HEK293T (cell line): Measurements from ENCODE around the gene TMSB15C.
"Not testable (repeated sequence)": the region's sequence is repeated elsewhere in the genome, so short reads cannot be mapped to it uniquely, and the experiment has no call there.

Experiments used
- ELF4 ChIP-seq: fragments of 450-650 bp; IDR thresholded peaks from 2 replicates; pipeline ENCODE4 v1.6.1; 2017; ENCODE audit warnings: antibody characterized with exemption
- FOXA1 ChIP-seq: fragments of 450-650 bp; IDR thresholded peaks from 2 replicates; pipeline ENCODE4 v1.6.1; 2016; ENCODE audit warnings: mild to moderate bottlenecking
- HDGF ChIP-seq: fragments of 450-650 bp; IDR thresholded peaks from 2 replicates; pipeline ENCODE4 v1.6.1; 2017; ENCODE audit warnings: antibody characterized with exemption, borderline replicate concordance
- L3MBTL2 ChIP-seq: fragments of 450-650 bp; conservative IDR thresholded peaks from 2 replicates; pipeline ENCODE4 v1.6.1; 2016; ENCODE audit warnings: mild to moderate bottlenecking
- NFRKB ChIP-seq: fragments of 450-650 bp; IDR thresholded peaks from 2 replicates; pipeline ENCODE4 v1.6.1; 2016; ENCODE audit warnings: mild to moderate bottlenecking, moderate library complexity
- SP1 ChIP-seq: fragments of 450-650 bp; IDR thresholded peaks from 2 replicates; pipeline ENCODE4 v1.6.1; 2017
- SUZ12 ChIP-seq: fragments of 450-650 bp; IDR thresholded peaks from 2 replicates; pipeline ENCODE4 v1.6.1; 2016; ENCODE audit warnings: mild to moderate bottlenecking
- TARDBP ChIP-seq: fragments of 450-650 bp; IDR thresholded peaks from 2 replicates; pipeline ENCODE4 v1.6.1; 2016

DNA sequence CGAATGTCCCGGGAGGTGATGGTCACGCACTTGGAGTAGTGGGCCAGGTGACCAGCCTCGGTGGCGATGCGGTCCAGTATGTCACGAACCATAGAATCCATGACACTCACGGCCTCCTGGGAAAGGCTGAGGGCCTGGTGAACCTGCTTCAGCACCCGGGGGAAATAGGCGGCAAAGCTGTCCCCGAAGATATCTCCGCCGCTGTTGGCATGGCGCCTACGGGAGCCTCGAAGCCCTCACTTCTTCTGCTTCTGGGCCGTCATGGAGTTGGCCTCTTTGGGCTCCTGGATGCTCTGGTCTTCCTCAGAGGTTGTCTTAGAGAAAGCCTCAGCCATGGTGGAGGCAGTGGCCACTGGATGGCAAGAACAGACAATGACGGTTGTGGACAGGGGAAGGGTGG, 13.4 kb downstream of the TMSB15C start:
- not testable (repeated sequence) for TF ChIP-seq FOXA1, SP1, L3MBTL2, NFRKB, SUZ12, TARDBP, ELF4, HDGF
